HepG2 (cell line): ENCODE data around the gene DUSP5. TPM values are rescaled to one million over a fixed set of nuclear protein-coding genes. Genes with fewer than 3 reads are reported as not detected.
A peak's percentile ranks its signal among the peaks of the same experiment; 100 is the strongest.

ENCODE experiments used
- ATAC-seq: fragments of 200-7000 bp; cut with Tn5 transposase; 3 replicates; pipeline ENCODE4 v1.9.1; 2020; ENCODE audit warnings: mild to moderate bottlenecking, moderate library complexity
- BruUV-seq: library from RNA; stranded (reverse); fragments of 400-500 nt; replicated peaks from 2 replicates; lab custom pipeline; 2021; lab: Mats Ljungman, UMichigan
- CTCF ChIA-PET: fragments of 300-600 bp; formaldehyde crosslinking; extraction: SDS; loops from one replicate; lab custom pipeline; 2021; ENCODE audit warnings: low total read pairs, inconsistent platforms, low intra/inter-chr PET ratio; lab: Yijun Ruan, JAX
- POLR2A ChIA-PET: fragments of 350-600 bp; sonication (Branson Sonifier 250); formaldehyde crosslinking; loops from one replicate; lab custom pipeline; 2020; ENCODE audit warnings: antibody characterized with exemption, inconsistent platforms; lab: Yijun Ruan, JAX
- DNase-seq: peaks from one replicate; pipeline ENCODE4 v3.0.0-alpha.2; 2015; ENCODE audit warnings: low spot score
- FAIRE-seq: peaks from 3 replicates; lab custom pipeline; 2011; peaks lifted over from hg19 to GRCh38; lab: Jason Lieb, UNC
- H2AFZ ChIP-seq: one replicate; pipeline ENCODE4 v1.6.1; 2011; ENCODE audit warnings: low read length, inconsistent platforms
- H3K27ac ChIP-seq: fragments of 300-600 bp; 3 replicates; pipeline ENCODE4 v1.8.0; 2011; ENCODE audit warnings: mixed run types, mild to moderate bottlenecking, mixed read lengths, low read length, inconsistent platforms; ENCODE audit not compliant: insufficient read depth; ENCODE audit errors: extremely low read length
- H3K27me3 ChIP-seq, 2 experiments: fragments of 200-600 bp in 1 of 2; 2 replicates in 1 of 2; 3 replicates in 1 of 2; pipeline versions ENCODE4 v1.6.0 to v1.8.0; 2011; ENCODE audit warnings: low read length in 2 of 2, mild to moderate bottlenecking in 2 of 2, moderate library complexity in 2 of 2, inconsistent platforms in 1 of 2; ENCODE audit not compliant: insufficient read depth in 2 of 2, control insufficient read depth in 1 of 2
- H3K36me3 ChIP-seq, 2 experiments: fragments of 200-600 bp in 1 of 2; replicated peaks in 1 of 2; 2 replicates in 1 of 2; 3 replicates in 1 of 2; pipeline versions ENCODE4 v1.5.1 to v1.8.0; 2011; ENCODE audit warnings: low read length in 2 of 2, inconsistent platforms in 1 of 2; ENCODE audit not compliant: insufficient read depth in 2 of 2, control insufficient read depth in 1 of 2
- H3K4me1 ChIP-seq: 2 replicates; pipeline ENCODE4 v1.5.1; 2012; ENCODE audit warnings: low read length, inconsistent platforms; ENCODE audit not compliant: insufficient read depth
- H3K4me2 ChIP-seq: 2 replicates; pipeline ENCODE4 v1.6.0; 2011; ENCODE audit warnings: low read depth, low read length, inconsistent platforms
- H3K4me3 ChIP-seq, 3 experiments: fragments of 200-600 bp in 1 of 3; sonication (generic), shearing (Covaris generic) in 1 of 3; replicated peaks in 1 of 3; 2 replicates each; pipeline ENCODE4 v1.5.1; 2011 to 2016; ENCODE audit warnings: low read length in 3 of 3, inconsistent platforms in 2 of 3, low read depth in 2 of 3, mild to moderate bottlenecking in 2 of 3, control low read depth in 1 of 3, mixed read lengths in 1 of 3; ENCODE audit not compliant: insufficient read depth in 1 of 3
- H3K79me2 ChIP-seq: one replicate; pipeline ENCODE4 v1.6.1; 2011; ENCODE audit warnings: low read length, inconsistent platforms; ENCODE audit not compliant: insufficient read depth
- H3K9ac ChIP-seq: 2 replicates; pipeline ENCODE4 v1.6.0; 2011; ENCODE audit warnings: mild to moderate bottlenecking, low read depth, low read length, inconsistent platforms; ENCODE audit not compliant: insufficient read depth
- H3K9me3 ChIP-seq: 2 replicates; pipeline ENCODE4 v1.5.1; 2012; ENCODE audit warnings: mild to moderate bottlenecking, low read length
- H4K20me1 ChIP-seq: 2 replicates; pipeline ENCODE4 v1.6.0; 2011; ENCODE audit warnings: inconsistent platforms, mild to moderate bottlenecking, low read length, moderate library complexity; ENCODE audit not compliant: insufficient read depth
- ARNT ChIP-seq: fragments of 450-650 bp; IDR thresholded peaks from 2 replicates; pipeline ENCODE4 v1.6.1; 2017
- BHLHE40 ChIP-seq: IDR thresholded peaks from 2 replicates; pipeline ENCODE4 v1.6.1; 2011; ENCODE audit warnings: low read length, improper control_type of control experiment
- KMT2A ChIP-seq: sonication (generic); formaldehyde crosslinking; IDR thresholded peaks from 2 replicates; pipeline ENCODE4 v1.4.0; 2020; ENCODE audit warnings: missing genetic modification reagents
- NFIB ChIP-seq: sonication (generic); formaldehyde crosslinking; IDR thresholded peaks from 2 replicates; pipeline ENCODE4 v1.9.0; 2021; ENCODE audit warnings: missing genetic modification reagents, mild to moderate bottlenecking, borderline replicate concordance
- SRSF4 ChIP-seq: fragments of 200-400 bp; formaldehyde crosslinking; IDR thresholded peaks from one replicate; pipeline ENCODE4 v1.6.1; 2018; ENCODE audit warnings: mild to moderate bottlenecking, low read depth, low read length, moderate library complexity; ENCODE audit not compliant: poor library complexity, severe bottlenecking
- XBP1 ChIP-seq: sonication (generic); formaldehyde crosslinking; IDR thresholded peaks from 2 replicates; pipeline ENCODE4 v1.5.0; 2020; ENCODE audit warnings: missing genetic modification reagents
- ZNF446 ChIP-seq: sonication (generic); formaldehyde crosslinking; IDR thresholded peaks from 2 replicates; pipeline ENCODE4 v1.5.0; 2020; ENCODE audit warnings: mild to moderate bottlenecking, missing genetic modification reagents
- WGBS: methylation state at CpG from one replicate; pipeline ENCODE4 v1.1.6; 2017; ENCODE audit warnings: low lambda C conversion rate; 5-methylcytosine and 5-hydroxymethylcytosine counted together
- in situ Hi-C: cut with HindIII; loops from 2 replicates; pipeline ENCODE4 v1.10.0; 2017; ENCODE audit warnings: low pct_unique_long_range_greater_than_20kb; ENCODE audit not compliant: extremely low pct_ligation_motif_present
- intact Hi-C: fragments of 100-400 bp; cut with micrococcal nuclease; formaldehyde crosslinking; loops from one replicate; pipeline ENCODE4 v1.10.0; 2022; ENCODE audit not compliant: unreplicated experiment
- polyA plus RNA-seq, 8 experiments: library from polyadenylated mRNA; depleted of rRNA in 3 of 8; stranded (reverse) in 7 of 8; unstranded in 1 of 8; fragments of >200 nt; fragmentation: Illumina TruSeq in 4 of 8; extraction: Trizol in 4 of 8; gene quantifications; 2 replicates each; pipeline versions ENCODE4 v1.2.1 to v1.2.3, GENCODE V29; 2011 to 2016; ENCODE audit warnings: low read depth in 4 of 8, missing spikeins in 1 of 8, mixed read lengths in 1 of 8; ENCODE audit not compliant: insufficient read depth in 1 of 8
- total RNA-seq, 5 experiments: library from RNA; depleted of rRNA; stranded (reverse); fragments of >200 nt; fragmentation: Illumina TruSeq; extraction: Trizol; gene quantifications; 2 replicates each; pipeline ENCODE4 v1.2.3, GENCODE V29; 2016; ENCODE audit warnings: low read depth in 1 of 5
- TF ChIP-seq, protein P1 (sequence below): sonication (generic); formaldehyde crosslinking; IDR thresholded peaks from 2 replicates; pipeline ENCODE4 v1.4.0; 2020; ENCODE audit warnings: missing genetic modification reagents
- TF ChIP-seq, protein P2 (sequence below): sonication (generic); formaldehyde crosslinking; IDR thresholded peaks from 2 replicates; pipeline ENCODE4 v1.4.0; 2020; ENCODE audit warnings: missing genetic modification reagents

Gene DUSP5
- total and polyA plus RNA-seq, 2 of the 13 experiments (the other 11 are each of a cell fraction or from before 2014, with no cell fraction given), result 1.4 to 3.7 TPM

DNA sequence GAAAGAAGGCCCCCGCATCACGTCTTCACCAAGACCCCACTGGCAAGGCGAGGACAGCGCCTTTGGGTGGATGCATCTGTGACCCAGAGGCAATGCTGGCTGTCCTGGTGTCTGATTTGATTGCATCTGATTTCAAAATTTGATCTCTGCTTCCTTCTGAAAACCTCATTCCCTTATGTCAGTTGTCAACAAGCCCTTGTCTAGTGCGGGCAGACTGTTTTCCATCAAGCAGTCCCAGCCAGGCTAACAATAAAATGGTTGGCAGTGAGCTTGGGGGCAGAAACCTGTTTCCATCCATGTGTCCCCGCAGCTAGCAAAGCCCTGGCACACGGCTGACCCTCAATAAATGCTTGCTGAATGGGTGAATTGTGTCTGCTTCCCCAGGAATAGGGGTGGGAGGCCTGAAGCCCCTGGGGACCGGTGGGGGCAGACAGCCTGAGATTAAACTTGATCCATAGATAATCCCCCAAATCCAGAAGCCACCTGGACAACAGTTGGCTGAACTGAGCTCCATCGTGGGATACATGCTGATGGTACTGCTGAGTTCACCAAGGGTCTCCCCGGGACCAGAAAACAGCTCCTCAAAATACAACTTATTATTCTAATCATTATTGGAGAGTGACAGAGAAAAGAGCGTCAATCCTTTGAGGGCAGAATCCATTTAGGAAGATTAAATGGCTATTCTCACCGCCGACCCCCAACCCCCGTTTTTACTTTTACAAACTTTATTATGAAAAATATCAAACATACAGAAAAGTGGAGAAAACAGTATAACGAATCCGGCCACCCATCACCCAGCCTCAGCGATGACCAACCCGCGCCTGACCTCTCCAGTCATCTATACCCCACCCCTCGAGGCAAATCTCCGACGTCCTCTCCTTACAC lies 912 bp upstream of the DUSP5 start:
- POLR2A ChIA-PET, result no interaction called here
- in situ Hi-C loops (no loop called here), intact Hi-C loops (loop anchor here (1.0 kb wide), 1 partner anchor 97 kb away; no protein-coding TSS in a partner anchor)
- no peak overlapping the region for H3K27ac ChIP-seq
- TF ChIP-seq SRSF4 (no peak), XBP1 (CRISPR knock-in tag) (no peak), ARNT (no peak), BHLHE40 (no peak), NFIB (CRISPR knock-in tag) (no peak), ZNF446 (0 out of 2 replicates have a peak, but pooled peaks have one; percentile 13), KMT2A (CRISPR knock-in tag) (no peak)
- TF ChIP-seq, protein P1, sequence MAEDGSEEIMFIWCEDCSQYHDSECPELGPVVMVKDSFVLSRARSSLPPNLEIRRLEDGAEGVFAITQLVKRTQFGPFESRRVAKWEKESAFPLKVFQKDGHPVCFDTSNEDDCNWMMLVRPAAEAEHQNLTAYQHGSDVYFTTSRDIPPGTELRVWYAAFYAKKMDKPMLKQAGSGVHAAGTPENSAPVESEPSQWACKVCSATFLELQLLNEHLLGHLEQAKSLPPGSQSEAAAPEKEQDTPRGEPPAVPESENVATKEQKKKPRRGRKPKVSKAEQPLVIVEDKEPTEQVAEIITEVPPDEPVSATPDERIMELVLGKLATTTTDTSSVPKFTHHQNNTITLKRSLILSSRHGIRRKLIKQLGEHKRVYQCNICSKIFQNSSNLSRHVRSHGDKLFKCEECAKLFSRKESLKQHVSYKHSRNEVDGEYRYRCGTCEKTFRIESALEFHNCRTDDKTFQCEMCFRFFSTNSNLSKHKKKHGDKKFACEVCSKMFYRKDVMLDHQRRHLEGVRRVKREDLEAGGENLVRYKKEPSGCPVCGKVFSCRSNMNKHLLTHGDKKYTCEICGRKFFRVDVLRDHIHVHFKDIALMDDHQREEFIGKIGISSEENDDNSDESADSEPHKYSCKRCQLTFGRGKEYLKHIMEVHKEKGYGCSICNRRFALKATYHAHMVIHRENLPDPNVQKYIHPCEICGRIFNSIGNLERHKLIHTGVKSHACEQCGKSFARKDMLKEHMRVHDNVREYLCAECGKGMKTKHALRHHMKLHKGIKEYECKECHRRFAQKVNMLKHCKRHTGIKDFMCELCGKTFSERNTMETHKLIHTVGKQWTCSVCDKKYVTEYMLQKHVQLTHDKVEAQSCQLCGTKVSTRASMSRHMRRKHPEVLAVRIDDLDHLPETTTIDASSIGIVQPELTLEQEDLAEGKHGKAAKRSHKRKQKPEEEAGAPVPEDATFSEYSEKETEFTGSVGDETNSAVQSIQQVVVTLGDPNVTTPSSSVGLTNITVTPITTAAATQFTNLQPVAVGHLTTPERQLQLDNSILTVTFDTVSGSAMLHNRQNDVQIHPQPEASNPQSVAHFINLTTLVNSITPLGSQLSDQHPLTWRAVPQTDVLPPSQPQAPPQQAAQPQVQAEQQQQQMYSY (CRISPR knock-in tag), result no peak
- TF ChIP-seq, protein P2, sequence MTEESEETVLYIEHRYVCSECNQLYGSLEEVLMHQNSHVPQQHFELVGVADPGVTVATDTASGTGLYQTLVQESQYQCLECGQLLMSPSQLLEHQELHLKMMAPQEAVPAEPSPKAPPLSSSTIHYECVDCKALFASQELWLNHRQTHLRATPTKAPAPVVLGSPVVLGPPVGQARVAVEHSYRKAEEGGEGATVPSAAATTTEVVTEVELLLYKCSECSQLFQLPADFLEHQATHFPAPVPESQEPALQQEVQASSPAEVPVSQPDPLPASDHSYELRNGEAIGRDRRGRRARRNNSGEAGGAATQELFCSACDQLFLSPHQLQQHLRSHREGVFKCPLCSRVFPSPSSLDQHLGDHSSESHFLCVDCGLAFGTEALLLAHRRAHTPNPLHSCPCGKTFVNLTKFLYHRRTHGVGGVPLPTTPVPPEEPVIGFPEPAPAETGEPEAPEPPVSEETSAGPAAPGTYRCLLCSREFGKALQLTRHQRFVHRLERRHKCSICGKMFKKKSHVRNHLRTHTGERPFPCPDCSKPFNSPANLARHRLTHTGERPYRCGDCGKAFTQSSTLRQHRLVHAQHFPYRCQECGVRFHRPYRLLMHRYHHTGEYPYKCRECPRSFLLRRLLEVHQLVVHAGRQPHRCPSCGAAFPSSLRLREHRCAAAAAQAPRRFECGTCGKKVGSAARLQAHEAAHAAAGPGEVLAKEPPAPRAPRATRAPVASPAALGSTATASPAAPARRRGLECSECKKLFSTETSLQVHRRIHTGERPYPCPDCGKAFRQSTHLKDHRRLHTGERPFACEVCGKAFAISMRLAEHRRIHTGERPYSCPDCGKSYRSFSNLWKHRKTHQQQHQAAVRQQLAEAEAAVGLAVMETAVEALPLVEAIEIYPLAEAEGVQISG (CRISPR knock-in tag), result no peak
- H3K27me3 ChIP-seq, result peaks cover 2 to 55% of the 10 kb centered on the region in 2 experiments; a peak in 4 of 5 replicates
- H3K9ac ChIP-seq, result peak overlapping the region; percentile 61; the same call in 1 of the 2 replicates
- CTCF ChIA-PET, result no interaction called here
- ATAC-seq (no peak), DNase-seq (no peak), FAIRE-seq (no peak)
- no peaks in the 10 kb centered on the region for H3K79me2 ChIP-seq
- H3K4me1 ChIP-seq, result peaks cover 19% of the 10 kb centered on the region
- H4K20me1 ChIP-seq, result no peaks in the 10 kb centered on the region
- H3K36me3 ChIP-seq, result no peaks in the 10 kb centered on the region
- TSS peak; percentile 51 for BruUV-seq
- no peaks in the 10 kb centered on the region for H3K9me3 ChIP-seq
- no peak overlapping the region for H2AFZ ChIP-seq
- H3K4me3 ChIP-seq, result peak overlapping the region; percentile 57 to 77 (median 58)
- peak overlapping the region; percentile 77 for H3K4me2 ChIP-seq
- WGBS, result 53% methylated on average over 21 of the region's 22 CpGs
